Mesodermal cell (in vitro differentiated cells): ENCODE data around the gene KLF11.
"Not testable (repeated sequence)": the region's sequence is repeated elsewhere in the genome, so short reads cannot be mapped to it uniquely, and the experiment has no call there.

Experiments
- H3K27ac ChIP-seq: 2 replicates; pipeline ENCODE4 v1.7.0; 2013; ENCODE audit warnings: mild to moderate bottlenecking, low read depth, low read length, moderate library complexity; ENCODE audit not compliant: severe bottlenecking
- H3K36me3 ChIP-seq: 2 replicates; pipeline ENCODE4 v1.7.1; 2013; ENCODE audit warnings: mild to moderate bottlenecking, low read length, moderate library complexity; ENCODE audit not compliant: control insufficient read depth, insufficient read depth
- H3K4me1 ChIP-seq: one replicate; pipeline ENCODE4 v1.7.1; 2013; ENCODE audit warnings: mild to moderate bottlenecking, low read length; ENCODE audit not compliant: insufficient read depth, control insufficient read depth, poor library complexity, severe bottlenecking
- H3K4me3 ChIP-seq: 2 replicates; pipeline ENCODE4 v1.7.0; 2013; ENCODE audit warnings: low read length, control low read depth, mild to moderate bottlenecking; ENCODE audit not compliant: insufficient read depth, poor library complexity, severe bottlenecking; ENCODE audit errors: extremely low read depth
- H3K9me3 ChIP-seq: 2 replicates; pipeline ENCODE4 v1.7.1; 2013; ENCODE audit warnings: mild to moderate bottlenecking, low read length, moderate library complexity; ENCODE audit not compliant: control insufficient read depth
- WGBS, 2 experiments: methylation state at CpG; one replicate each; pipeline ENCODE4 v1.1.5; 2013; ENCODE audit warnings: missing lambda C conversion rate in 2 of 2; ENCODE audit not compliant: insufficient coverage in 2 of 2; 5-methylcytosine and 5-hydroxymethylcytosine counted together

The KLF11 gene

DNA sequence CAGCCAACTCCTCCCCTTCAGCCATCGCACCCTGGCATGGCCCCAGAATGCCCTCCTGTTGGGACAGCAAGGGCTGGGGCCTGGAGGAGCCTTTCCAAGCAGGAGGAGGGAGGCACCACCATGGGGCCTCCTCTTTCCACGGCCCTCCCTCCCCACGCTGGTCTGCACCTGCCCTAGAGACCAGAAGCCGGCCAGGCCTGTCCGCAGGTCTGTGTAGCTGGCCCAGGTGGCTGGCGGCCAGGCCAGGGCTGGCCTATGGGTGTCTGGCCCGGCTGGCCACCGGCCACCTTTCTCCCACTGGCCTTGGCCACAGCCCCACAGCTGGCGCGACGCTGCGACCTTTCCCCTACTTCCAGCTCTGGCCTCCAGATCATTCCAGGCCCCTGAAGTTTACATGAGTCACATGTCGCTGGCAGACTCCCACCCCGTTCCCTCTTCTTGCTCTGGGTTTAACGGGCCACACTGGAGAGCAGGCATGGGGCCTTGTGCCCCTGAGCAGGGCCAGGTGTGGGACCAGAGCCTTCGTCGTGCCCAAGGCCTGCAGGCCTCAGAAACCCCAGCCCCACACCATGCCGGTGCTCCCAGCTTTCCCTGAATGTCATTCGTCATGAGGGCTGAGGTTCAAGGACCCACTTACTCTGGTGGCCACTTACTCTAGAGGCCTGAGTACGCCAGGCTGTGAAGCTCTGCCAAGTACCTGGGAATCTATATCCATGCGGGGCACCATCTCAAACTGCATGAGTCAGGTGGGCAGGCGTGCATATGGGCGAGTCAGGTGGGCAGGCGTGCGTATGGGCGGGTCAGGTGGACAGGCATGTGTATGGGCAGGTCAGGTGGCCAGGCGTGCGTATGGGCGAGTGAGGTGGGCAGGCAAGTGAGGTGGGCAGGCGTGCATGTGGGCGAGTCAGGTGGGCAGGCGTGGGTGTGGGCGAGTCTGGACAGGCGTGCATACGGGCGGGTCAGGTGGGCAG, 33.3 kb upstream of the KLF11 start:
- Histone ChIP-seq H3K4me1 (peaks cover 8% of the 10 kb centered on the region), H3K4me3 (no peak overlapping the region), H3K9me3 (no peaks in the 10 kb centered on the region), H3K36me3 (no peaks in the 10 kb centered on the region), H3K27ac (no peak overlapping the region)
- WGBS, 2 experiments = 92 to 95% methylated on average over 27 to 32 of the region's 36 CpGs

DNA sequence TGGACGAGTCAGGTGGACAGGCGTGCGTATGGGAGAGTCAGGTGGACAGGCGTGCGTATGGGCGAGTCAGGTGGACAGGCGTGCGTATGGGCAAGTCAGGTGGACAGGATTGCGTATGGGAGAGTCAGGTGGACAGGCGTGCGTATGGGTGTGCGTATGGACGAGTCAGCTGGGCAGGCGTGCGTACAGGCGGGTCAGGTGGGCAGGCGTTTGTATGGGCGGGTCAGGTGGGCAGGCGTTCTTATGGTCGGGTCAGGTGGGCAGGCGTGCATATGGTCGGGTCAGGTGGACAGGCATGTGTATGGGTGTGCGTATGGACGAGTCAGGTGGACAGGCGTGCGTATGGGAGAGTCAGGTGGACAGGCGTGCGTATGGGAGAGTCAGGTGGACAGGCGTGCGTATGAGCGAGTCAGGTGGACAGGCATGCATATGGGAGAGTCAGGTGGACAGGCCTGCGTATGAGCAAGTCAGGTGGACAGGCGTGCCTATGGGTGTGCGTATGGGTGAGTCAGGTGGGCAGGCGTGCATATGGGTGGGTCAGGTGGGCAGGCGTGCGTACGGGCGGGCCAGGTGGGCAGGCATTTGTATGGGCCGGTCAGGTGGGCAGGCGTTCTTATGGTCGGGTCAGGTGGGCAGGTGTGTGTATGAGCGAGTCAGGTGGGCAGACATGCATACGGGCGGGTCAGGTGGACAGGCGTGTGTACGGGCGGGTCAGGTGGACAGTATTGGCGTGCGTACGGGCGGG, 32.3 kb upstream of the KLF11 start:
- H3K36me3 ChIP-seq, H3K27ac ChIP-seq, H3K4me1 ChIP-seq, H3K4me3 ChIP-seq, H3K9me3 ChIP-seq: not testable (repeated sequence)
- 95 to 96% methylated on average over 47 to 51 of the region's 52 CpGs for WGBS, 2 experiments

GRCh38 chr2:10011606-10012325, 31.6 kb upstream of the KLF11 start:
- H3K9me3 ChIP-seq, H3K27ac ChIP-seq, H3K4me1 ChIP-seq, H3K4me3 ChIP-seq, H3K36me3 ChIP-seq: not testable (repeated sequence)
- WGBS, 2 experiments = 89 to 95% methylated on average over 22 to 39 of the region's 61 CpGs

GRCh38 chr2:10012366-10012962, 30.9 kb upstream of the KLF11 start:
- not testable (repeated sequence) for H3K4me3 ChIP-seq, H3K36me3 ChIP-seq, H3K9me3 ChIP-seq, H3K4me1 ChIP-seq, H3K27ac ChIP-seq
- WGBS, 2 experiments = 92 to 98% methylated on average over 23 to 28 of the region's 37 CpGs

GRCh38 chr2:10012963-10013461, 30.3 kb upstream of the KLF11 start:
- Histone ChIP-seq H3K9me3 (no peaks in the 10 kb centered on the region), H3K4me3 (no peak overlapping the region), H3K27ac (no peak overlapping the region), H3K36me3 (no peaks in the 10 kb centered on the region), H3K4me1 (no peaks in the 10 kb centered on the region)
- WGBS, 2 experiments = 89 to 93% methylated on average over 24 to 29 of the region's 29 CpGs

DNA sequence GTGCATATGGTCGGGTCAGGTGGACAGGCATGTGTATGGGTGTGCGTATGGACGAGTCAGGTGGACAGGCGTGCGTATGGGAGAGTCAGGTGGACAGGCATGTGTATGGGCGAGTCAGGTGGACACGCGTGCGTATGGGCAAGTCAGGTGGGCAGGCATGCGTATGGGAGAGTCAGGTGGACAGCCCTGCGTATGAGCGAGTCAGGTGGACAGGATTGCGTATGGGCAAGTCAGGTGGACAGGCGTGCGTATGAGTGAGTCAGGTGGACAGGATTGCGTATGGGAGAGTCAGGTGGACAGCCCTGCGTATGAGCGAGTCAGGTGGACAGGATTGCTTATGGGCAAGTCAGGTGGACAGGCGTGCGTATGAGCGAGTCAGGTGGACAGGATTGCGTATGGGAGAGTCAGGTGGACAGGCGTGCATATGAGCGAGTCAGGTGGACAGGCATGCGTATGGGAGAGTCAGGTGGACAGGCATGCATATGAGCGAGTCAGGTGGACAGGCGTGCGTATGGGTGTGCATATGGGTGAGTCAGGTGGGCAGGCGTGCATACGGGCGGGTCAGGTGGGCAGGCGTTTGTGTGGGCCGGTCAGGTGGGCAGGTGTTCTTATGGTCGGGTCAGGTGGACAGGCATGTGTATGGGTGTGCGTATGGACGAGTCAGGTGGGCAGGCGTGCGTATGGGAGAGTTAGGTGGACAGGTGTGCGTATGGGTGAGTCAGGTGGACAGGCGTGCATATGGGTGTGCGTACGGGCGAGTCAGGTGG, 29.5 kb upstream of the KLF11 start:
- not testable (repeated sequence) for H3K4me3 ChIP-seq, H3K4me1 ChIP-seq, H3K9me3 ChIP-seq, H3K27ac ChIP-seq, H3K36me3 ChIP-seq
- WGBS, 2 experiments = 92 to 94% methylated on average over 36 to 40 of the region's 43 CpGs

- WGBS, 2 experiments = 91 to 95% methylated on average over 28 to 30 of the region's 42 CpGs
- Histone ChIP-seq H3K36me3 (no peaks in the 10 kb centered on the region), H3K4me3 (no peak overlapping the region), H3K27ac (no peak overlapping the region), H3K9me3 (no peaks in the 10 kb centered on the region), H3K4me1 (no peaks in the 10 kb centered on the region)
These were observed 28.7 kb upstream of the KLF11 start for GRCh38 chr2:10014418-10015190.

GRCh38 chr2:10015376-10015989, 27.9 kb upstream of the KLF11 start:
- not testable (repeated sequence) for H3K4me1 ChIP-seq, H3K36me3 ChIP-seq, H3K4me3 ChIP-seq, H3K9me3 ChIP-seq, H3K27ac ChIP-seq
- WGBS, 2 experiments = 92 to 98% methylated on average over 27 to 38 of the region's 44 CpGs
